Ishikawa (cell line): ENCODE measurements around the gene AKAP10.
A peak's percentile ranks its signal among the peaks of the same experiment; 100 is the strongest.

Experiments used
- CEBPB ChIP-seq: IDR thresholded peaks from 2 replicates; pipeline ENCODE4 v1.6.1; 2012
- CREB1 ChIP-seq: IDR thresholded peaks from 2 replicates; pipeline ENCODE4 v1.6.1; 2012; ENCODE audit warnings: low read depth
- EGR1 ChIP-seq: IDR thresholded peaks from 2 replicates; pipeline ENCODE4 v1.6.1; 2012
- EP300 ChIP-seq: IDR thresholded peaks from 2 replicates; pipeline ENCODE4 v1.6.1; 2012; ENCODE audit warnings: borderline replicate concordance
- FOXM1 ChIP-seq: IDR thresholded peaks from 2 replicates; pipeline ENCODE4 v1.6.1; 2012; ENCODE audit warnings: low read depth, borderline replicate concordance
- MAX ChIP-seq: IDR thresholded peaks from 2 replicates; pipeline ENCODE4 v1.6.1; 2012
- NFIC ChIP-seq: IDR thresholded peaks from 2 replicates; pipeline ENCODE4 v1.6.1; 2012
- RAD21 ChIP-seq: IDR thresholded peaks from 2 replicates; pipeline ENCODE4 v1.6.1; 2012; ENCODE audit warnings: low read depth
- REST ChIP-seq: IDR thresholded peaks from 2 replicates; pipeline ENCODE4 v1.6.1; 2012; ENCODE audit warnings: low read depth, mild to moderate bottlenecking
- TAF1 ChIP-seq: IDR thresholded peaks from 2 replicates; pipeline ENCODE4 v1.6.1; 2012; ENCODE audit warnings: low read depth, mild to moderate bottlenecking
- TCF12 ChIP-seq: IDR thresholded peaks from 2 replicates; pipeline ENCODE4 v1.6.1; 2012; ENCODE audit warnings: low read depth
- TEAD4 ChIP-seq: IDR thresholded peaks from 2 replicates; pipeline ENCODE4 v1.6.1; 2012
- USF1 ChIP-seq: IDR thresholded peaks from 2 replicates; pipeline ENCODE4 v1.6.1; 2012
- YY1 ChIP-seq: IDR thresholded peaks from 2 replicates; pipeline ENCODE4 v1.6.1; 2012; ENCODE audit warnings: low read depth
- ZBTB7A ChIP-seq: IDR thresholded peaks from 2 replicates; pipeline ENCODE4 v1.6.1; 2012; ENCODE audit warnings: low read depth

Gene AKAP10

GRCh38 chr17:19958023-19958422 lies 19.6 kb downstream of the AKAP10 start:
- TF ChIP-seq NFIC (no peak), TEAD4 (peak; percentile 83)

- TF ChIP-seq YY1 (no peak), USF1 (no peak), NFIC (no peak), MAX (no peak), CEBPB (no peak), CREB1 (no peak), TEAD4 (no peak), FOXM1 (no peak), TAF1 (no peak), EP300 (no peak), TCF12 (no peak), RAD21 (no peak), ZBTB7A (no peak), REST (no peak), EGR1 (no peak)
Observed at GRCh38 chr17:19955099-19955498, 22.5 kb downstream of the AKAP10 start.

- TF ChIP-seq NFIC (no peak), EP300 (no peak), YY1 (no peak), CREB1 (no peak), CEBPB (no peak)
Observed at GRCh38 chr17:19948116-19948943, 29.3 kb downstream of the AKAP10 start.

GRCh38 chr17:19946921-19947320 lies 30.7 kb downstream of the AKAP10 start:
- no peak for TF ChIP-seq NFIC
- TF ChIP-seq TCF12: no peak
- no peak for TF ChIP-seq EP300
- no peak for TF ChIP-seq TAF1
- no peak for TF ChIP-seq TEAD4

- TF ChIP-seq FOXM1 (no peak), CREB1 (no peak), USF1 (no peak), TAF1 (no peak), CEBPB (no peak)
Observed at GRCh38 chr17:19945009-19945626, 32.5 kb downstream of the AKAP10 start.

- TF ChIP-seq EP300 (no peak), CREB1 (no peak), RAD21 (no peak), ZBTB7A (no peak), YY1 (no peak), REST (no peak), NFIC (no peak), EGR1 (no peak), TAF1 (no peak), TEAD4 (no peak), USF1 (no peak), TCF12 (no peak), MAX (no peak), FOXM1 (no peak), CEBPB (no peak)
Observed at GRCh38 chr17:19943599-19943998, 34.0 kb downstream of the AKAP10 start.
